ENCODE results near the gene HSD17B3.

- TF ChIP-seq CTCF (CRISPR knock-in tag; IDR thresholded peaks at IDR 0.05), result no peak
- TF ChIP-seq HNF1A (IDR thresholded peaks at IDR 0.05; ENCODE audit: low read depth), result no peak
- TF ChIP-seq HNF1A (CRISPR knock-in tag; IDR thresholded peaks at IDR 0.05; ENCODE audit: borderline replicate concordance), result no peak
- TF ChIP-seq CSRNP1 (CRISPR knock-in tag; IDR thresholded peaks at IDR 0.05), result no peak
- no peak for TF ChIP-seq DBP (CRISPR knock-in tag; IDR thresholded peaks at IDR 0.05; ENCODE audit: not compliant biosample characterization)
- TF ChIP-seq GMEB2 (CRISPR knock-in tag; IDR thresholded peaks at IDR 0.05; ENCODE audit: low read depth), result no peak
- no peak for TF ChIP-seq ZNF329 (CRISPR knock-in tag; IDR thresholded peaks at IDR 0.05; ENCODE audit: low read depth)
These were observed 43.6 kb upstream of the HSD17B3 start for GRCh38 chr9:96345551-96345950.

All from HepG2 (cell line).